Inflammatory macrophage treated with lipopolysaccharide for 1 hour (primary cell): ENCODE results near the gene E2F6.
"Not testable (repeated sequence)": the region's sequence is repeated elsewhere in the genome, so short reads cannot be mapped to it uniquely, and the experiment has no call there.

ENCODE experiments used
- DNase-seq, 2 donors: peaks; one replicate each; pipeline ENCODE4 v3.0.0-alpha.2; 2020 to 2022

The E2F6 gene

DNA sequence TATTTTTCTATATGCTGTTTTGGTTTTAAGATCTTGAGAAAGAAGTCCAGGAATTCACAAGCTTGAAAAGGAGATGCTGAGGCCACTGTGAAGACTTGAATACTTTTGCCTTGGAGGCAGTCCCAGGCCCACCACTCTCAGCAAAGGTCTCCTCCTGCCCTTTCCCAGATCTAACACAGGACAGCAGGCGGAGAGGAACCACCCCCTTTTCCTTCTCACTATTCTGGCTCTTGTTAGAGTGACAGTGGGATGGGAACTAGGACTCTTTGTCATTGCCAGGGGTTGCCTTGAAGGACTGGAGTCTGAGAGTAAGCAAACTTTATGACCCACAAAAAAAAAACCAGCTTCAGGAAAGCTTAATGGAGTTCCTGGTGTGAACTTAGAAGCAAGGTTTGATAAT is 54.7 kb downstream of the E2F6 start:
- DNase-seq: no peak

DNA sequence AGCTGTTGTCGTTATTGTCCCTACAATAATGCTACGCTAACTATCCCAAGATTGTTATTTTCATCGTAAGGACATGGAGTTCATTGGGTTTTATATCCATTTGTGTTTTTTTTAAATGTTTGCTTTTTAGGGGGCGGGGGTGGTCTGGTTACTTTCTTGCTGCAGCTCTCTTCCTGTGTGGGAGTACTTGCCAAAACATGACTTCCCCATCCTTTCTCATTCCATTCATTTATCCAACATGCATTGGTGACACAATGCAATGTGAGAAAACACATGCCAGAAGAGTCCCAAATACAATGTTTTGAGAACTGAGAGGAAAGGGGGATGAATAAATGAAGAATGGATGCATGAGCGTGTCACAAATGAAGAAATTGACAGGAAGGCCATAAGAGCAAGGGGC is 55.9 kb downstream of the E2F6 start:
- DNase-seq: no peak

DNA sequence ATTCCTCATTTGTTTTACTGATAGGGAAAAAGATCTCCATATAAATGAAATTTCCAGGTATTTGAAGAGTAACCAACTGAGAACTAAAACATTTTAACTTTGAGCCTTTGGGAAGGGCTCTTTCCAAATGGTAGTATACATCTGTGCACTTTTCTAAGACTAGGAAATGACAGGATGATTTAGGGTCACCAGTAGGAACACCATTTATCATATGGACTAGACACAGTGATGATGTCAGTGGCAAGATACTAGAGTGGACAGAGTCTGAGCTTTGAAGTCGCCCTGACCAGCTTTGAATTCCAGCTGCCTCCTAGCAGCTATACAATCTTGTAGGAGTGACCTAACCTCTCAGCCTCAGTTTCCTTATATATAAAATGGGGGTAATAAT is 56.4 kb downstream of the E2F6 start:
- no peak for DNase-seq

DNA sequence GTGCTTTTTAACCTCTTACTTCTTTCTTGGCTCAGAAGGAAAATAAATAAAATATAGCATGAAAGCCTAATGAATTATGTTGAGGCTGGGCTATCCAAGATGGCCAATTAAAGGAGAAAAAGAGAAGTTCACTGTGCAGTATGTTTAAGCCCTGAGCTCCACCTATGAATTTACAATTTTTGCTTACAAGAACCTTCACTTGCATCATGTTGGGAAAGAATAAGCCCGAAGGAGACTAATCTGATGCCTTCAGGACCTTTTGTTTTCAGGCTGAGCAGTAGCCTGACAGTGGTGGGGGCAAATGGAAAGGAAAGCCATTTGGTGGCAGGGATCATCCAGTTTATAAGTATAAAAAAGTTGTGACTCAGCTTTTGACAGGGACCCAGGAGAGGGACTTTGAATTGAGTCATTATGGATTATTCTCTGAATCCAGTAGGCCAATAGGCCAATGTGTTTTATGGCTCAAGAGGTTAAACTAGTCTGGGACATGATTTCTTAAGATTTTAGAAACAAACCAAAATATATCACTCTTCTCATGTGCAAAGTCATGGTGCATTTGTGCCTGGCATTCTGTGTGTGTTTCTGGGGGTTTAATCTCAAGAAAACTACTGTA is 56.9 kb downstream of the E2F6 start:
- no peak for DNase-seq

DNA sequence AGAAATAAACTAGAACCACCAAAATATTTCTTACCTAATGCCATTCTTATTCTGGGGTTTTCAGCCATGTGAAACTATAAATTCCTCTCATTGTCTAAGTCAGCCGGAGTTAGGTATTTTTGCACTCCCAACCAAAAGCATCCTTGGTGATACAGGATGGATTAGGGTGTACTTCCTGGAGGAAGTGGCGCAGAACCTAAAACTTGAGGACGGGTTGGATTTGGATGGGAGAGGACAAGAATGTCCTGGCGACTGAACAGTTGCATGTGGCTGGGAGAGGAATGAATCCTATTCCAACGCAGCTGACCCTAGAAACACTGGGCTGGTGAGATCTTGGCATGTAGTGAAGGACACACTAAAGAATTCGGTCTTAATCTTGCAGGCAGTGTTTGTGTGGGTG is 58.5 kb downstream of the E2F6 start:
- no peak for DNase-seq

DNA sequence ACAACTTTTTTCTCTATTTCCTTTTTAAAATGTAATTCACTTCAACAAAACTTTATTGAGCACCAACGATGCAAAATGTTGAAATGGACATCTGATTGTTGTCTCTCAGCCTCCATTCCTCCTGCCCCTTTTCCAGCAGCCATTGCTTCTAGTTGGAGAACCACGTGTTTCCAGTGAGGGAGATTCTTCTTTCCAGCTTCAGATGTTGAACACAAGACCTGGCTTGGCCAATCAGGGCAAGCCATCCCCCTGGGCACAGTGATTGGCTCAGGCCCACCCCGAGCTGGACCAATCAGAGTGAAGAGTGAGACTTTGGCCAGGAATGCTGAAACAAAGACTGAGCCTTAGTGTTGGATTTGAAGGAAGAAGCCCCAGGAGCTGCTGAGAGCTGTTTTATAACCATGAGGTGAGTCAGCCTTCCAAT is 59.0 kb downstream of the E2F6 start:
- no peak for DNase-seq

DNA sequence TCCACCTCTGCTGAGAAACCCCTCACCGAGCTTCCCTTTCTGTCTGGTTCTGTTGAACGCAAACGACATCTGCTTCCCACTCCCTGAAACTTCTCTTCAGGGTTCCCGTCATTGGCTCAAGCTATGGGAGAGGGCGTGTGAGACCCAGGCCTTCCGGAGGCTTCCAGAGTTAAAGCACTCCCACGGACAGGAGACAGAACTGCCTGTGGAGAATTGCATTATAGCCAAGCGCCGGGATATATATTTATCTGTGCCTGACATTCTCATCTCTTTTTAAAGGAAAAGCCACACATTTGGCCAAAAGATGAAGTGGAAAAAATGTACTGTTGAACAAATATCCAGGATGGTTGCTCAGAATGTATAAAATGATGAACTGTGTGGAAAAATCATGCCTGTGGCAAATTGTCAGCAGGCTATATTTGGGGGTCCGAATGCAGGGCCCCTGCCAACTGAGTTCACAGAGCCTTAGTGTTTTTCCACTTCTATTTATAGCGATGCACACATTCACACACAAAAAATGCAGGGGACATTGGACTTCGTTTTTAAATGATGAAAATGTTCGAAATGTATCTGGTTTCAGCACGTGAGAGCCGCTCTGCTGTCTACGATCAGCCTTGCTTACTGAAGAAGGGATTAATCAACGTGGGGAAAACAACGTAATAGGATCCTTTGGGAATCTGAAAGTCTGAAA is 59.5 kb downstream of the E2F6 start:
- no peak for DNase-seq

DNA sequence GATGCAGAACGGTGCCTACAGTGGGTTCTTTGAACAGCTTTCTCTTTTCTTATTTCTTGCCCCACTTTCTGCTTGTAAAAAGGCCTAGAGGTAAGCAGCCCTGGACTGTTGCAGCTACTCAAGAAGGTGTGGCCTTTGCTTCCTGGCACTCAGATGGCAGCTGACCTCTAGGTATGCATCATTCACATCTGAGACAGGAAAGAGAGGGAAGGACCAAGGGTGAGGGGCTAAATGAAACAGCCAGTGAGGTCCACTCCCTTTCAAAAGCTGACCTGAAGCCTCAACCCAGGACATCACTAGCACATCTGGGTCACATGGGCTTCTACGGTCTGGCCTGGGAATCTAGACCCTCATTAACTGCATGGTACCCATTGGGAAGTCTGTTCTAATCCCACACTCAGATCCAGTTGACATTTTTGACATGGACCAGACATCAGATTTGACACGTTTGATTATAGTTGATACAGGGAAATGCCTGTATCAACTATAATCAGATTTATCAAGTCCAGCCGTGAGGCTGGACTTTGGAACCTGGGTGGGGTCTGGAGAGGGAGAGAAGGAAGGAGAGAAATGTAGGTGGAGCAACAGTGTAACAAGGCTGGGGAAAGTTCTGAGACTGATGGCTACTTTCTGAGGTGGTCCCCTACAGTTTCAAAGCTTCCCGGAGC is 60.2 kb downstream of the E2F6 start:
- DNase-seq: no peak

DNA sequence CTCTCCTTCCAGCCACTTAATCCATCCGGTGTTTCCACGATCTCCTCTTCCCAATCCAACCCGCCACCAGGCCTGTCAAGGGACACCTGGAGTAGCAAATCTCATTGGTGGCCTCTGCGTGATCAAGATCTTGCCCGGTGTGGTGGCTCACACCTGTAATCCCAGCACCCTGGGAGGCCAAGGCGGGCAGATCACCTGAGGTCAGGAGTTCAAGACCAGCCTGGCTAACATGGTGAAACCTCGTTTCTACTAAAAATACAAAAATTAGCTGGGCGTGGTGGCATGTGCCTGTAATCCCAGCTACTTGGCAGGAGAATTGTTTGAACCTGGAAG is 60.9 kb downstream of the E2F6 start:
- DNase-seq: not testable (repeated sequence)

DNA sequence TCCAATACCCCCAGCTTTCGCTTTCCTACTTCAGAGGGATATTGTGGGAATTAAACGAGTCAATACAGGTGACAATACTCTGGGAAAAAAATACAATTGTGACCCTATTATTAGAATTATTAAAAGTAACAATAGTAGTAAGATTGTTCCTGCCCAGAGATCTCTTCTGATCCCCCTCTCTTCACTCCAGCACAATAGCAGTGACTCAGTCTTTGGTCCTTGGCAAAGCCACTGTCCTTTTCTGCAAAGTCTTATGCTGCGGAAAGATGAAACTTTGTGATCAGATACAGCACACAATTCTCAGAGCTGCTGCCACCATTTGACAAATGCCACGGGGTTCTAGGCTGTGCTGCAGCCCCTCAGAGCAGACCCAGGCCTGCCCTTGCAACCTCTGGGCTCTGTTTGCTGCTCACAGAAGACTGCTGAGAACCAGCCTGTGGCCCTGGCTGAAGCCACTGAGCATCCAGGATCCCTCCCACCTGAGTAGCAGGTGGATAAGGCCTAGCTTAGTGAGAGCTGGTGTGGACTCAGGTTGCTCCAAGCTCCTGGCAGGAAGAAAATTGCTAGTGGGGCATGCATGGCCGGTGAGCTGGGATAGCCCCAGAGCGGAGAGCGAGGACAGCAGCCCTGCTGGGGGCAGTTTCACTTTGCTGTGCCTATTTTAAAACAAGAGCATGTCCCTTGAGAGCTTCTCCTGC is 61.4 kb downstream of the E2F6 start:
- DNase-seq: no peak

DNA sequence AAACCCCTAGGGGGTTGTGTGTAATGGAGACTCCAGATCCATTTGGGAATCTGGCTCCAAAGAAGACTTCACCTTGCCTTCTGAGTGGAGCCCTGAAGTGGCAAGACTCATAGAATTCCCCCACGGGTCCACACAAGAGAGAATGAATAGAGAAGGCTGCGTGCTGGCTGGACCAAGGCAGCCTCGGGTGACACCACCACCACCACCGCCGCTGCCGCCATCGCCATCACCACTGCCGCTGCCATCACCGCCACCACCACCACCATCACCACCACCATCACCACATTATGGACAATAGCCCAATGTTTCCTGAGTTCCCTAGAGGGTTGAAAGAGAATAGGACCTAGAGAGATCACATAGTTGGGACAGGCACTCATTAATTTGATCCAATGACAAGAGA is 63.5 kb downstream of the E2F6 start:
- no peak for DNase-seq

DNA sequence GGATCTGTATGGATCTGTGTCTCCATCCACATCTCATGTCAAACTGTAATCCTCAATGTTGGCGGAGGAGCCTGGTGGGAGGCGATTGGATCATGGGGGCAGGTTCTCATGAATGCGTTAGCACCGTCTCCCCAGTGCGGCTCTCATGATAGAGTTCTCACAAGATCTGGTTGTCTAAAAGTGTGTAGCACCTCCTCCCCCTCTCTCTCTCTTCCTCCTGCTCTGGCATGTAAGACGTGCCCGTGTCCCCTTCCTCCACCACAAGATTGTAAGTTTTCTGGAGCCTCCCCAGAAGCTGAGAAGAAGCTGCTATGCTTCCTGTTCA is 66.6 kb downstream of the E2F6 start:
- DNase-seq: no peak

DNA sequence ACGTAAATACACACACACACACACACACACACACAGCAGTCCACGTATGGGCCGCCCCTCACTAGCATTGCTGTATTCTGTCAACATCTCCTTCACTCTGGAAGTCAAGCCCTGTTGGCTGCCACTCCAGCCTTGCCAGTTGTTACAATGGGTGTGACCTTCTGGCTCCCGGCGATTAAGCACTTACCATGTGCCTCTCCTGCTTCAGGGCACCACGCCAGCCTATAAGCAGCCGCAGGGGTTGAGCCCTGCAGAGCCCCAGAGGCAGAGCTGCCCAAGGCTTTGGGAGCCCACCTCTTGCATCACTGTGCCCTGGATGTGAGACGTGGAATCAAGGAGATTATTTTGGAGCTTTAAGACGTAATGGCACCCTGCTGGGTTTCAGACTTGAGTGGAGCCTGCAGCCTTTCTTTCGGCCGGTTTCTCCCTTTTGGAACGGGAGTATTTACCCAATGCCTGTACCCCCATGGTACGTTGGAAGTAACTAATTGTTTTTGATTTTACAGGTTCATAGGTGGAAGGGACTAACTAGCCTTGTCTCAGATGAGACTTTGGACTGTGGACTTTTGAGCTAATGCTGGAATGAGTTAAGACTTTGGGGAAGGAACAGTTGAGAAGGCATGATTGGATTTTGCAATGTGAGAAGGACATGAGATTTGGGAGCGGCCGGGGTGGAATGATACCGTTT is 67.1 kb downstream of the E2F6 start:
- no peak for DNase-seq

DNA sequence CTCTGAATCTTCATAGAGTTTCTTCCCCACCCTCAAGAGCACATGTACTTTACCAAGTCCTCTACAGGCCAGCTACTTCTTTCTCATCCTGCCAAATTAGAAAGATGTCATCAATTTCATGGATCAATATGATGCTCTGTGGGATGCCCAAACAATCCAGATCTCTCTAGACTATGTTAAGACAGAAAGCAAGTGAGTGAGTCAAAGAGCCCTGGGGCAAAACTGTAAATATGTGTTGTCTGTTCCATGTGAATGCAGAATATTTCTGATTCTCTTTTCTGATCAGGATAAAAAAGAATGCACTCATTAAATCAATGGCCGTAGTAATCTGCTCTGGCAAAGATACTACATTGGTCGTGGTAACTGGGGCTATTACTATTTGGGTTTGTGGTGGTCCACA is 68.4 kb downstream of the E2F6 start:
- no peak for DNase-seq

DNA sequence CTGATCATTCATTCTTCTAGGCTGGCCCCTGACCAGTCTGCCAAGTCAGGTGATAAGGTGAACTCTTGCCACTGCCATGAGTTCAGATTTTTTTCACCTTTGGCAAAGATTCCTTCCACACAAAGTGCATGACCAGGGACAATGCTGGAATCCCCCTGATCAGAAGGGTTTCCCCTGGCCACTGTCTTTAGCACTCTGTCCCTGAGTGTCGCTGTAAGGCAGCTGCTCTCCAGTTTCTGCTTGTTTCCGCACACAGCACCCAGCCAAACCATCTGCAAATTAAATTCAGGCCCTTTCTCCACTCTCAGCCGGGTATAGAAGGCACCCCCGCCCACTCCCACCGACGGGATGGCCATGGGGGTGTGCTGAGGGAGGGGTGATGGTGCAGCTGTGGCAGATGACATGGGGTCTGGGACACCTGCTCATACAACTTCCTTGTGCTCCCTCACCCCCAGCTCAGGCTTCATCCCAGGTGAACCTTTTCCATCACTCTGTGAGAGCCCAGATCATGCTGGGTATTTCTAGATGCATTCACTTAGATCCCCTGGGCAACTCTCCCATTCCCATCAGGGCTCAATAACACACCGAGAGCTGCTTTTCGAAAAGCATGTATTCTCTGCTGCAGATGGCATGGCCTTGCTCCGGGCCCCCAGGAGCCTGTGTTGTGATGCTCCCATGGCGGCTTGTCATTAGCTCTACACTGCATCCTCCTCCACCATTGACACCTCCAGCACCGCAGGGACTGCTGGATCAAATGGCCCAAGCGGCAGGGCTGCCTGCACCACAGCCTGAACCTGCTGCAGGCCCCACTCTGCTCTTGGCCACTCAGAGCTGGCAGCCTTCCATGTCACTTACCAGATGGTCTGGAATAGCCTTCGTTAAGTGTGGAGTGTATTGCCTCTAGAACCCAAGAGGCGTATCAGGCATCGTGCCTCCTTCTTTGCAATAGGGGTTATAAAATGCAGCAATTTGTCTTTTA is 69.2 kb downstream of the E2F6 start:
- no peak for DNase-seq

DNA sequence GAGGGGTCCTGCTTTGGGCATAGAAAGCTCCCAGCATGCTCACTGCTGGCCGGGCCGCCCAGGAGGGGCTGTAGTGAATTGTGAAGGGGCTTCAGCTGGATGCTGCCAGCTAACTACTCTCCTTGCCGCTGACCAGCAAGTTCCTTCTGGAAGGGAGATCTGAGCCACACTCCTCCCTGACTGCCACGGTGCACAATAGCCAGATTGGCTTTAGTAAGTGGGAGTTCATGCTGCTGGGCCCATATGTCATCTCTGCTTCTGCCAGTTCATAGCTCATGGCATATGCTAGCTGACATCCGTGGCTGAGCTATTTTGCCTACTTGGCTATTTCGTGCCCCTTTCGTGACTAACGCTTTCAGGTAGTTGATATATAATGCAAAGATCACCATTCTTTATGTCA is 69.9 kb downstream of the E2F6 start:
- no peak for DNase-seq

DNA sequence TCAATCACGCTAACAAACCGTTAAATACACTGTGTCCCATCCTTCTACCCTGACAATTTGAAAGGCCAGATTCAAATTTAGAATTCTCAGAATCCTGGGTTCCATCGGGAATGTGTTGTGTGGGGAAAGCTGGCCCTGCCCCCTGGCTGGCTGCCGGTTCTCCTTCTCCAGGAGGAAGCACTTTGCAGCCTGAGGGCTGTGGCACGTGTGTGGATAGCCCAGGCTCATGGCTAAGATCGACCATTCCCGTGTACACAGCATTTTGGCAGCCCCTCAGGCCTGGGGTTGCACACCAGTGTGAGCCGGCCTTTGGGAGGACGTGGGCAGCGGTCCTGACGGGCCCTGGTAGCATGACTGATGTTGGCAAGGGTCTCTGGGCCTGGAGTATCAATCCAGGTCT is 70.6 kb downstream of the E2F6 start:
- no peak for DNase-seq
